ENCODE data around the gene UGDH.
"Not testable (repeated sequence)": the region's sequence is repeated elsewhere in the genome, so short reads cannot be mapped to it uniquely, and the experiment has no call there.

UGDH gene

GRCh38 chr4:39543034-39543433, 15.8 kb upstream of the UGDH start:
- TF ChIP-seq CTCF (IDR thresholded peaks at IDR 0.05; ENCODE audit: insufficient read depth, missing control alignments), result no peak
- no peak for FAIRE-seq
- no peak for DNase-seq (ENCODE audit: insufficient read length, low spot score)

GRCh38 chr4:39542611-39543012, 15.4 kb upstream of the UGDH start:
- DNase-seq (ENCODE audit: insufficient read length, low spot score) (no peak), FAIRE-seq (no peak)
- TF ChIP-seq CTCF (IDR thresholded peaks at IDR 0.05; ENCODE audit: insufficient read depth, missing control alignments), result no peak

GRCh38 chr4:39541987-39542610, 14.9 kb upstream of the UGDH start:
- no peak for TF ChIP-seq CTCF (IDR thresholded peaks at IDR 0.05; ENCODE audit: insufficient read depth, missing control alignments)
- no peak for DNase-seq (ENCODE audit: insufficient read length, low spot score)
- FAIRE-seq, result no peak

GRCh38 chr4:39539089-39539611, 11.9 kb upstream of the UGDH start:
- DNase-seq (ENCODE audit: insufficient read length, low spot score), result no peak
- no peak for FAIRE-seq
- TF ChIP-seq CTCF (IDR thresholded peaks at IDR 0.05; ENCODE audit: insufficient read depth, missing control alignments), result no peak

GRCh38 chr4:39533541-39533940, 6.3 kb upstream of the UGDH start:
- FAIRE-seq, result no peak
- TF ChIP-seq CTCF (IDR thresholded peaks at IDR 0.05; ENCODE audit: insufficient read depth, missing control alignments), result no peak

GRCh38 chr4:39532237-39532636, 5.0 kb upstream of the UGDH start:
- FAIRE-seq; DNase-seq (ENCODE audit: insufficient read length, low spot score): not testable (repeated sequence)

More at GRCh38 chr4:39533541-39533940, 6.3 kb upstream of the UGDH start:
- DNase-seq (ENCODE audit: insufficient read length, low spot score), result no peak

GRCh38 chr4:39530682-39531081, 3.4 kb upstream of the UGDH start:
- DNase-seq (ENCODE audit: insufficient read length, low spot score) (no peak), FAIRE-seq (no peak)

More at GRCh38 chr4:39530682-39531081, 3.4 kb upstream of the UGDH start:
- TF ChIP-seq CTCF (IDR thresholded peaks at IDR 0.05; ENCODE audit: insufficient read depth, missing control alignments), result no peak

Data from D721Med (cell line).